Left ventricle myocardium inferior (tissue), 1 donor: ENCODE data around the gene PLEK. TPM values are rescaled to one million over a fixed set of nuclear protein-coding genes. Genes with fewer than 3 reads are reported as not detected.

Source experiments
- DNase-seq: peaks from one replicate; pipeline ENCODE4 v3.0.0-alpha.2; 2020
- H3K27ac ChIP-seq: fragments of 200-600 bp; replicated peaks from 2 replicates; pipeline ENCODE4 v1.8.0; 2021
- H3K27me3 ChIP-seq: fragments of 200-600 bp; 2 replicates; pipeline ENCODE4 v1.8.0; 2021; ENCODE audit warnings: low read depth
- H3K36me3 ChIP-seq: fragments of 200-600 bp; 2 replicates; pipeline ENCODE4 v1.8.0; 2021
- H3K4me1 ChIP-seq: fragments of 200-600 bp; 2 replicates; pipeline ENCODE4 v1.8.0; 2021
- H3K4me3 ChIP-seq: fragments of 200-600 bp; 2 replicates; pipeline ENCODE4 v1.8.0; 2021; ENCODE audit warnings: mild to moderate bottlenecking, moderate library complexity
- H3K9me3 ChIP-seq: fragments of 200-600 bp; replicated peaks from 2 replicates; pipeline ENCODE4 v1.8.0; 2021
- intact Hi-C: fragments of 100-400 bp; cut with micrococcal nuclease; formaldehyde crosslinking; loops from one replicate; pipeline ENCODE4 v1.11.0; 2022
- total RNA-seq: library from RNA; stranded (reverse); fragmentation: NEBNext Ultra II Directional; extraction: Animal tissue kit (Norgen Biotek cat#: 25700); gene quantifications from one replicate; pipeline ENCODE4 v1.2.1, GENCODE V29; 2021
- TF ChIP-seq, protein P1 (sequence below): fragments of 200-600 bp; IDR thresholded peaks from 2 replicates; pipeline ENCODE4 v1.8.0; 2021; ENCODE audit warnings: antibody characterized with exemption, mild to moderate bottlenecking, borderline replicate concordance
- donor health status: DM: no; HTN: yes; CAD: no; lungs with severe emphysema.

PLEK gene
- total RNA-seq, 1 donor from 2014 or later: 4.8 TPM

DNA sequence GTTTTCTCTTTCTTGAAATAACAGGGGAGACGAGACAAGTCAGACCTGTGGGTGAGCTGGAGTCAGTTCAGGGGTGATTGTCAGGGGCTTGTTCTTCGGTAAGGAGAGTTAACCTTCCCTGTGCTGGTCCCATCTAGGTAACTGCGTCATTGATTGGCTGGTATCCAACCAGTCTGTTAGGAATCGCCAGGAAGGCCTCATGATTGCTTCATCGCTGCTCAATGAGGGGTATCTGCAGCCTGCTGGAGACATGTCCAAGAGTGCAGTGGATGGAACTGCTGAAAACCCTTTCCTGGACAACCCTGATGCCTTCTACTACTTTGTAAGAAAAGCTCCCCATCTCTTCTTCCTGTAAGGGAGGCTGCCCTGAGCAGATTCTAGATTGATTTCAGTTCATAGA lies 21.3 kb downstream of the PLEK start:
- intact Hi-C loops: no loop called here
- Histone ChIP-seq H3K27me3 (no peaks in the 10 kb centered on the region), H3K27ac (no peak overlapping the region), H3K4me1 (peaks cover 22% of the 10 kb centered on the region), H3K9me3 (no peaks in the 10 kb centered on the region), H3K36me3 (no peaks in the 10 kb centered on the region), H3K4me3 (no peak overlapping the region)
- DNase-seq: no peak
- TF ChIP-seq, protein P1, sequence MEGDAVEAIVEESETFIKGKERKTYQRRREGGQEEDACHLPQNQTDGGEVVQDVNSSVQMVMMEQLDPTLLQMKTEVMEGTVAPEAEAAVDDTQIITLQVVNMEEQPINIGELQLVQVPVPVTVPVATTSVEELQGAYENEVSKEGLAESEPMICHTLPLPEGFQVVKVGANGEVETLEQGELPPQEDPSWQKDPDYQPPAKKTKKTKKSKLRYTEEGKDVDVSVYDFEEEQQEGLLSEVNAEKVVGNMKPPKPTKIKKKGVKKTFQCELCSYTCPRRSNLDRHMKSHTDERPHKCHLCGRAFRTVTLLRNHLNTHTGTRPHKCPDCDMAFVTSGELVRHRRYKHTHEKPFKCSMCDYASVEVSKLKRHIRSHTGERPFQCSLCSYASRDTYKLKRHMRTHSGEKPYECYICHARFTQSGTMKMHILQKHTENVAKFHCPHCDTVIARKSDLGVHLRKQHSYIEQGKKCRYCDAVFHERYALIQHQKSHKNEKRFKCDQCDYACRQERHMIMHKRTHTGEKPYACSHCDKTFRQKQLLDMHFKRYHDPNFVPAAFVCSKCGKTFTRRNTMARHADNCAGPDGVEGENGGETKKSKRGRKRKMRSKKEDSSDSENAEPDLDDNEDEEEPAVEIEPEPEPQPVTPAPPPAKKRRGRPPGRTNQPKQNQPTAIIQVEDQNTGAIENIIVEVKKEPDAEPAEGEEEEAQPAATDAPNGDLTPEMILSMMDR: no peak

DNA sequence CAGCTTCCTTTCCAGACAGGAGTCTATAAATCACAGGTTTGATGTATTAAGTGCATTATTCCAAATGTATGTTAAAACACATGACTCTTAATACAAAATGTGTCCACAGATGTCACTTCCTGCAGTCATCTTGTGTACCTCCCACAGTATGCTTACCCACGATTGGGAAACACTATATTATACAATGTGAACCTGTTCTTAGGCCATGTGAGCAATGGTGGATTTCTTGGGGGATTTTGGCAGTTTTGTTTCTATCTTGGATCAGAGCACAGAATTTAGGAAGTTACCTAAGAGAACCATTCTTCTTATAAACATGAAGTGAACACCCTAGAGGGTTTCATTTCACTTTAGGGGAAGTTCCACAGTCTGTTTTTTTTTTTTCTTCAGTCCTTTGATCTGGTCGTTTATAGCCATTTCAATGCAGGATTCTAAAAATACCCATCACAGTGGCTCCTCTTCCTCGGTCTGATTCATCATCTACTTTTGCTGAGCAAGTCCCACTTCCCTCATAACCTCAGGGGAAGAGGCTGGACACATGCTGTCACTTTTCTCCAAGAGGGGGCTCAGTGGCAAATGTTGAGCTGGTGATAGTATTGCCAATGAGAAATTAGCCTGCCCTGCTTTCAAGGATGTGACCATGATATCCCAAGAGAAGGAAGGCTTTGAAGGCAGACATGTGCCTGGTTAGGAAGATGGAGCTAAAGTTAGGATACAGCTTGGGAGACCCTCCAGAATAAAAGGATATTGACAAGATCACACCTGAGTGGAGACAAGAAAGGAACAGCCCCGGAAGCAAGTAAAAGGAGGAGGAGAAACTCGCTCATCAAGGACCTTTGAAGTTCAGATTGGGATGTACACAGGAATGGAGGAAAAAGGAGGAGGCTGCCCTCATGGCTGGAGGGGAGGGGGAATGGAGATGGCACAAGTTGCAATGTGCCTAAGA lies 22.6 kb downstream of the PLEK start:
- Histone ChIP-seq H3K27ac (no peak overlapping the region), H3K4me1 (peaks cover 34% of the 10 kb centered on the region), H3K27me3 (no peaks in the 10 kb centered on the region), H3K4me3 (no peak overlapping the region), H3K9me3 (no peaks in the 10 kb centered on the region), H3K36me3 (no peaks in the 10 kb centered on the region)
- DNase-seq: no peak
- TF ChIP-seq, protein P1: no peak
- intact Hi-C loops: no loop called here

DNA sequence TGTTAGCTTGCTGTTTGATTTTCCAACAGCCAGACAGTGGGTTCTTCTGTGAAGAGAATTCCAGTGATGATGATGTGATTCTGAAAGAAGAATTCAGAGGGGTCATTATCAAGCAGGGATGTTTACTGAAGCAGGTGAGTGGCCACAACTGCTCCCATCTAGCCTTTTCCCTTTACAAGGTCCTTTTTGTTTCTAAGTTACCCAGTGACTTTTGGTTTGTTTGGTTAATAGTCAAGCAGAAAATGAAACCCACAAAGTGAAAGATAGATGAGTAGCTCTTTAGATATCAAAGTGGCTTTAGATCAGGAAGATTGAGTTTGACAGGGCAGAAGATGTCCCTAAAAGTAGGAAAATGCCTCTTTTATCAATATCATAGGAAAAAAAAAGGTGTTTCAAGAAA lies 23.3 kb downstream of the PLEK start:
- H3K9me3 ChIP-seq: no peaks in the 10 kb centered on the region

DNA sequence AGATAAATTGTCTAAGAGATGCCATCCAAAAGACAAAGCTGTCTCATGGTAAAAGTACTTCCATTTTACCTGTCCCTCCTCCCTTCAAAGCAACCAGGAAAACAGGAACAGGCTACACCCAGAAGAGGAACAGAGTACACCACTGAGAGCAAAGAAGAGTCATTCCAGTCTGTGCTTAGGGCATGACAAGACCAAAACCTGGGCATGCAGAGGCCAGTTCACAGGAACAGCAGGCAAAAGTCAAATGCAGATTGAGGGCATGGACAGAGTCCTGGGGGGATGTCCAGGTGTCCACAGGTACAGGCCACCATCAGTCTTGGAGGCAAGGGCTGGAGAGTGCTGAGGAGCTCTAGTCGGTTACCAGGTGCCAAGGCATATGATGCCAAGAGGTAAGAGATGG lies 23.7 kb downstream of the PLEK start:
- Histone ChIP-seq H3K4me3 (no peak overlapping the region), H3K4me1 (peaks cover 34% of the 10 kb centered on the region), H3K36me3 (no peaks in the 10 kb centered on the region), H3K9me3 (no peaks in the 10 kb centered on the region), H3K27me3 (no peaks in the 10 kb centered on the region), H3K27ac (no peak overlapping the region)
- no peak for DNase-seq
- intact Hi-C loops: no loop called here
- TF ChIP-seq, protein P1: no peak

More for the DNA sequence above, 23.3 kb downstream of the PLEK start:
- DNase-seq: no peak
- Histone ChIP-seq H3K4me3 (no peak overlapping the region), H3K27ac (no peak overlapping the region), H3K27me3 (no peaks in the 10 kb centered on the region), H3K36me3 (no peaks in the 10 kb centered on the region), H3K4me1 (peaks cover 34% of the 10 kb centered on the region)
- intact Hi-C loops: no loop called here
- TF ChIP-seq, protein P1: no peak

DNA sequence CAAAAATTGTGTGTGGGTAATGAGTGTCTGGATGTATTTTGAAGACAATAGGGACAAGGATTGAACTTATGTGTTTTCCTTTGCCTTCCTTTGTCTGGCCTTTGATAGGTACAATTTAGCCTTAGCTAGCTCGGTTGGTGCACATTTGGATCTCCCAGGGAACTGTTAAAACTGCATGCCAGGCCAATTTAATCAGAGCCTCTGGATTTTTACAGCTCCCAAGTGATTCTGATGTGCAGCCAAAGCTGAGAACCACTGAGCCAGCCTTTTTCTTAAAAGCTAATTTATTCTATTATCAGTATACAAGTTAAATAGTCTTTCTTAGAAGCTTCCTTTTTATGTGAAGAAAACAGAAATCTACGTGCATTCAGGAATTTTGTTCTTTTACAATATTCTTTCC lies 25.0 kb downstream of the PLEK start:
- DNase-seq: no peak
- H3K27me3 ChIP-seq: no peaks in the 10 kb centered on the region
- H3K4me3 ChIP-seq: no peak overlapping the region
- peak overlapping the region; percentile 4 for H3K27ac ChIP-seq
- TF ChIP-seq, protein P1: no peak
- no peaks in the 10 kb centered on the region for H3K36me3 ChIP-seq
- intact Hi-C loops: no loop called here
- peaks cover 34% of the 10 kb centered on the region for H3K4me1 ChIP-seq
- no peaks in the 10 kb centered on the region for H3K9me3 ChIP-seq
